ENCODE results near the gene ZNF697. TPM values are rescaled to one million over a fixed set of nuclear protein-coding genes. Genes with fewer than 3 reads are reported as not detected.
"Not testable (repeated sequence)": the region's sequence is repeated elsewhere in the genome, so short reads cannot be mapped to it uniquely, and the experiment has no call there.

ZNF697 gene
- total RNA-seq, 1 experiment from 2014 or later: 2.9 TPM

- no peak for DNase-seq
Measured at GRCh38 chr1:119606394-119606793, 41.7 kb downstream of the ZNF697 start.

DNA sequence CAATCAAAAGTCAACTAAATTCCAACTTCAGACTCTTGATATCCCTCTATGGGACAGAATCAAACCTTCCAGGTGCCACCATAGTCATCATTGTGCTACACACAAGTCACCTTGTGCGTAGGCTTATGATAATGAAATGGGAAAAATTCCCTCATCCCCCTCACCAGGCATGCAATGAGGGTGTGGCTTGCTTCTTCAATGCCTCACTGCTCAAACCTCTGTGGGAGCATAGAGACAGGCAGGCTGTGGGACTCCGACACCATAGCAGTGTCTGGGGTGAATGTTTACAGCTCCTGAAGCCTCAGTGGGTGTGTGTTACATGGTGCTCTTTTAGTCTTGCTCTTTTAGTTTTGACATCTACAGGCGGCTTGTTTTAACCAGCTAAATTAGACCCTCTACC lies 42.4 kb downstream of the ZNF697 start:
- H3K27me3 ChIP-seq (replicated peaks; ENCODE audit: control insufficient read depth, insufficient read depth, low read length): no peaks in the 10 kb centered on the region
- ChIA-PET POLR2A (no interaction called here), CTCF (no interaction called here)
- no peaks in the 10 kb centered on the region for H3K9me3 ChIP-seq
- no TSS peak for BruUV-seq (replicated peaks)
- H3K9me3 Mint-ChIP-seq (ENCODE audit: unreplicated experiment): peaks cover 17% of the 10 kb centered on the region
- H3K27me3 Mint-ChIP-seq (ENCODE audit: insufficient read depth, unreplicated experiment): no peaks in the 10 kb centered on the region
- H3K36me3 Mint-ChIP-seq (ENCODE audit: insufficient read depth, unreplicated experiment): no peaks in the 10 kb centered on the region
- intact Hi-C loops (cut with micrococcal nuclease; ENCODE audit: unreplicated experiment): no loop called here
- no peaks in the 10 kb centered on the region for H3K36me3 ChIP-seq (ENCODE audit: control insufficient read depth, insufficient read depth, low read length)
- no peak overlapping the region for H3K4me3 Mint-ChIP-seq (ENCODE audit: unreplicated experiment)
- DNase-seq: no peak
- no peak overlapping the region for H3K4me3 ChIP-seq (ENCODE audit: low read depth, low read length)
- no peaks in the 10 kb centered on the region for H3K4me1 ChIP-seq
- H3K4me1 Mint-ChIP-seq (ENCODE audit: low read depth, unreplicated experiment): peaks cover 12% of the 10 kb centered on the region
- no peak for TF ChIP-seq CTCF (IDR thresholded peaks at IDR 0.05; ENCODE audit: insufficient read depth in 1 of 2, low read depth in 1 of 2, low read length in 1 of 2, severe bottlenecking in 1 of 2, unreplicated experiment in 1 of 2)
- H3K27ac Mint-ChIP-seq (ENCODE audit: unreplicated experiment): no peak overlapping the region

More at GRCh38 chr1:119606394-119606793, 41.7 kb downstream of the ZNF697 start:
- Histone ChIP-seq H3K27me3 (replicated peaks; ENCODE audit: control insufficient read depth, insufficient read depth, low read length) (no peaks in the 10 kb centered on the region), H3K36me3 (ENCODE audit: control insufficient read depth, insufficient read depth, low read length) (no peaks in the 10 kb centered on the region), H3K4me1 (no peaks in the 10 kb centered on the region), H3K9me3 (no peaks in the 10 kb centered on the region), H3K4me3 (ENCODE audit: low read depth, low read length) (no peak overlapping the region)
- no peak overlapping the region for H3K4me3 Mint-ChIP-seq (ENCODE audit: unreplicated experiment)
- no peak for TF ChIP-seq CTCF (IDR thresholded peaks at IDR 0.05; ENCODE audit: insufficient read depth in 1 of 2, low read depth in 1 of 2, low read length in 1 of 2, severe bottlenecking in 1 of 2, unreplicated experiment in 1 of 2)
- H3K9me3 Mint-ChIP-seq (ENCODE audit: unreplicated experiment): peaks cover 16% of the 10 kb centered on the region
- H3K27me3 Mint-ChIP-seq (ENCODE audit: insufficient read depth, unreplicated experiment): no peaks in the 10 kb centered on the region
- no peak overlapping the region for H3K27ac Mint-ChIP-seq (ENCODE audit: unreplicated experiment)
- H3K4me1 Mint-ChIP-seq (ENCODE audit: low read depth, unreplicated experiment): peaks cover 12% of the 10 kb centered on the region
- CTCF ChIA-PET: no interaction called here
- POLR2A ChIA-PET: no interaction called here
- H3K36me3 Mint-ChIP-seq (ENCODE audit: insufficient read depth, unreplicated experiment): no peaks in the 10 kb centered on the region
- intact Hi-C loops (cut with micrococcal nuclease; ENCODE audit: unreplicated experiment): no loop called here
- BruUV-seq (replicated peaks): no TSS peak

DNA sequence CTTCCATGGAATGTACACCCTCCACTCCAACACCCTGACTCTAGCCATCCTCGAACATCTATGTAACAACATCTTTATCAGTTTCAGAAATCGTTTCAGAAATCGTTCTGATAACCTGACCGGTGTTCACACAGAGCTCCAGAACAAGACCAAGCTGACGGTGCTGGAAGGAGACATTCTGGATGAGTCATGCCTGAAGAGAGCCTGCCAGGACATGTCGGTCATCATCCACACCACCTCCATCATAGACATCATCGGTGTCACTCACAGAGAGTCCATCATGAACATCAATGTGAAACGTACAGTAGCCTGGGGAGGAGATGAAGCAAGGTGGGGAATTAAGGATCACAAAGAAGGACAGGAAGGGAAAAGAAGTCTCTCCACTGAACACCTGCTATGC lies 43.0 kb downstream of the ZNF697 start:
- H3K27ac Mint-ChIP-seq (ENCODE audit: unreplicated experiment); H3K4me1 ChIP-seq; DNase-seq; H3K9me3 ChIP-seq; BruUV-seq (replicated peaks); POLR2A ChIA-PET; H3K4me3 ChIP-seq (ENCODE audit: low read depth, low read length); H3K27me3 ChIP-seq (replicated peaks; ENCODE audit: control insufficient read depth, insufficient read depth, low read length); H3K36me3 Mint-ChIP-seq (ENCODE audit: insufficient read depth, unreplicated experiment); H3K4me3 Mint-ChIP-seq (ENCODE audit: unreplicated experiment); H3K36me3 ChIP-seq (ENCODE audit: control insufficient read depth, insufficient read depth, low read length); H3K27me3 Mint-ChIP-seq (ENCODE audit: insufficient read depth, unreplicated experiment); CTCF ChIA-PET; intact Hi-C loops (cut with micrococcal nuclease; ENCODE audit: unreplicated experiment): not testable (repeated sequence)
- peaks cover 17% of the 10 kb centered on the region for H3K9me3 Mint-ChIP-seq (ENCODE audit: unreplicated experiment)
- peaks cover 12% of the 10 kb centered on the region for H3K4me1 Mint-ChIP-seq (ENCODE audit: low read depth, unreplicated experiment)

- Mint-ChIP-seq H3K27me3 (ENCODE audit: insufficient read depth, unreplicated experiment) (no peaks in the 10 kb centered on the region), H3K36me3 (ENCODE audit: insufficient read depth, unreplicated experiment) (no peaks in the 10 kb centered on the region), H3K27ac (ENCODE audit: unreplicated experiment) (no peak overlapping the region), H3K4me1 (ENCODE audit: low read depth, unreplicated experiment) (peaks cover 12% of the 10 kb centered on the region), H3K9me3 (ENCODE audit: unreplicated experiment) (peaks cover 17% of the 10 kb centered on the region), H3K4me3 (ENCODE audit: unreplicated experiment) (no peak overlapping the region)
- no peaks in the 10 kb centered on the region for H3K27me3 ChIP-seq (replicated peaks; ENCODE audit: control insufficient read depth, insufficient read depth, low read length)
- DNase-seq: no peak
- H3K9me3 ChIP-seq: no peaks in the 10 kb centered on the region
- BruUV-seq (replicated peaks): no TSS peak
- POLR2A ChIA-PET: no interaction called here
- CTCF ChIA-PET: no interaction called here
- intact Hi-C loops (cut with micrococcal nuclease; ENCODE audit: unreplicated experiment): no loop called here
- TF ChIP-seq CTCF (IDR thresholded peaks at IDR 0.05; ENCODE audit: insufficient read depth in 1 of 2, low read depth in 1 of 2, low read length in 1 of 2, severe bottlenecking in 1 of 2, unreplicated experiment in 1 of 2): no peak
- no peak overlapping the region for H3K4me3 ChIP-seq (ENCODE audit: low read depth, low read length)
- no peaks in the 10 kb centered on the region for H3K36me3 ChIP-seq (ENCODE audit: control insufficient read depth, insufficient read depth, low read length)
- no peaks in the 10 kb centered on the region for H3K4me1 ChIP-seq
Measured at GRCh38 chr1:119603695-119604094, 44.4 kb downstream of the ZNF697 start.

GRCh38 chr1:119603241-119603640 lies 44.8 kb downstream of the ZNF697 start:
- intact Hi-C loops (cut with micrococcal nuclease; ENCODE audit: unreplicated experiment); CTCF ChIA-PET: not testable (repeated sequence)

More at GRCh38 chr1:119603241-119603640, 44.8 kb downstream of the ZNF697 start:
- H3K9me3 ChIP-seq; DNase-seq; H3K4me3 Mint-ChIP-seq (ENCODE audit: unreplicated experiment); H3K27ac Mint-ChIP-seq (ENCODE audit: unreplicated experiment); H3K36me3 ChIP-seq (ENCODE audit: control insufficient read depth, insufficient read depth, low read length); BruUV-seq (replicated peaks); H3K4me3 ChIP-seq (ENCODE audit: low read depth, low read length); H3K36me3 Mint-ChIP-seq (ENCODE audit: insufficient read depth, unreplicated experiment); H3K4me1 ChIP-seq; POLR2A ChIA-PET; H3K27me3 Mint-ChIP-seq (ENCODE audit: insufficient read depth, unreplicated experiment); H3K27me3 ChIP-seq (replicated peaks; ENCODE audit: control insufficient read depth, insufficient read depth, low read length): not testable (repeated sequence)
- Mint-ChIP-seq H3K9me3 (ENCODE audit: unreplicated experiment) (peaks cover 17% of the 10 kb centered on the region), H3K4me1 (ENCODE audit: low read depth, unreplicated experiment) (peaks cover 12% of the 10 kb centered on the region)

All from Caco-2 (cell line).